HCT116 (cell line): ENCODE results near the gene ZNF385A. TPM values are rescaled to one million over a fixed set of nuclear protein-coding genes. Genes with fewer than 3 reads are reported as not detected.

Source experiments
- ATAC-seq: fragments of 200-7000 bp; cut with Tn5 transposase; 2 replicates; pipeline ENCODE4 v1.9.1; 2020; ENCODE audit warnings: mild to moderate bottlenecking, moderate library complexity
- BruUV-seq: library from RNA; stranded (reverse); fragments of 400-500 nt; replicated peaks from 2 replicates; lab custom pipeline; 2021; lab: Mats Ljungman, UMichigan
- CTCF ChIA-PET: fragments of 300-600 bp; sonication (Branson Sonifier 250); formaldehyde crosslinking; loops from one replicate; lab custom pipeline; 2021; ENCODE audit warnings: antibody characterized with exemption; lab: Charles Lee
- POLR2A ChIA-PET: fragments of 300-600, 350-600 bp; sonication (Branson Sonifier 250); formaldehyde crosslinking; loops from one replicate; lab custom pipeline; 2021; ENCODE audit warnings: antibody characterized with exemption; lab: Charles Lee
- RAD21 ChIA-PET, 2 experiments: fragments of 300-600 bp; sonication (Branson Sonifier 250); formaldehyde crosslinking; loops; one replicate each; lab custom pipeline; 2023; ENCODE audit warnings: low total read pairs in 2 of 2; ENCODE audit not compliant: uncharacterized antibody in 2 of 2, unreplicated experiment in 2 of 2, low non-redundant PET in 1 of 2; lab: Charles Lee
- DNase-seq: peaks from one replicate; pipeline ENCODE4 v3.0.0-alpha.2; 2010; ENCODE audit warnings: low read depth, low spot score
- H2AFZ ChIP-seq: fragments of 200-600 bp; shearing (Covaris generic), sonication (generic); 2 replicates; pipeline ENCODE4 v1.6.1; 2017; ENCODE audit warnings: low read depth, mixed run types, mixed read lengths, antibody characterized with exemption, low read length; ENCODE audit not compliant: poor library complexity, severe bottlenecking
- H3K27ac ChIP-seq: 2 replicates; pipeline ENCODE4 v1.5.1; 2012; ENCODE audit warnings: low read depth, low read length
- H3K27me3 ChIP-seq: fragments of 200-600 bp; sonication (generic); 2 replicates; pipeline ENCODE4 v1.6.1; 2016; ENCODE audit warnings: mixed run types, low read length, mixed read lengths; ENCODE audit not compliant: insufficient read depth
- H3K36me3 ChIP-seq, 2 experiments: fragments of 200-500 bp in 1 of 2; fragments of 200-600 bp in 1 of 2; sonication (Bioruptor generic) in 1 of 2; sonication (generic) in 1 of 2; 2 replicates each; pipeline versions ENCODE4 v1.5.1 to v1.6.1; 2014 to 2016; ENCODE audit warnings: low read length in 2 of 2, inconsistent platforms in 1 of 2, mixed read lengths in 1 of 2, mixed run types in 1 of 2; ENCODE audit not compliant: insufficient read depth in 2 of 2, control insufficient read depth in 1 of 2
- H3K4me1 ChIP-seq, 2 experiments: fragments of 200-600 bp in 1 of 2; sonication (generic) in 1 of 2; 2 replicates each; pipeline versions ENCODE4 v1.5.1 to v1.6.1; 2012 to 2017; ENCODE audit warnings: low read length in 2 of 2, inconsistent platforms in 1 of 2, mild to moderate bottlenecking in 1 of 2, mixed read lengths in 1 of 2, mixed run types in 1 of 2, moderate library complexity in 1 of 2; ENCODE audit not compliant: insufficient read depth in 2 of 2, control insufficient read depth in 1 of 2
- H3K4me2 ChIP-seq: fragments of 200-600 bp; sonication (generic); 2 replicates; pipeline ENCODE4 v1.6.1; 2017; ENCODE audit warnings: mixed run types, low read length, mixed read lengths
- H3K4me3 ChIP-seq, 2 experiments: fragments of 200-600 bp in 1 of 2; sonication (generic) in 1 of 2; replicated peaks in 1 of 2; 2 replicates each; pipeline ENCODE4 v1.5.1; 2011 to 2016; ENCODE audit warnings: low read length in 2 of 2, control low read depth in 1 of 2, low read depth in 1 of 2, mild to moderate bottlenecking in 1 of 2, mixed read lengths in 1 of 2, mixed run types in 1 of 2
- H3K79me2 ChIP-seq: fragments of 200-600 bp; sonication (generic); 2 replicates; pipeline ENCODE4 v1.6.1; 2017; ENCODE audit warnings: mild to moderate bottlenecking, mixed run types, low read length, moderate library complexity, mixed read lengths; ENCODE audit not compliant: insufficient read depth
- H3K9ac ChIP-seq: fragments of 200-600 bp; sonication (generic); 2 replicates; pipeline ENCODE4 v1.6.1; 2016; ENCODE audit warnings: low read length, mixed read lengths
- H3K9me2 ChIP-seq: fragments of 200-600 bp; sonication (generic), shearing (Covaris generic); 2 replicates; pipeline ENCODE4 v1.6.1; 2017; ENCODE audit warnings: mixed run types, mild to moderate bottlenecking, moderate library complexity; ENCODE audit not compliant: insufficient read depth
- H3K9me3 ChIP-seq, 2 experiments: fragments of 200-500 bp in 1 of 2; fragments of 200-600 bp in 1 of 2; sonication (Bioruptor generic) in 1 of 2; sonication (generic) in 1 of 2; 2 replicates each; pipeline ENCODE4 v1.6.1; 2014 to 2017; ENCODE audit warnings: low read length in 2 of 2, mixed read lengths in 2 of 2, inconsistent platforms in 1 of 2, low read depth in 1 of 2, mild to moderate bottlenecking in 1 of 2, mixed run types in 1 of 2, moderate library complexity in 1 of 2; ENCODE audit not compliant: control insufficient read depth in 1 of 2, insufficient read depth in 1 of 2
- H4K20me1 ChIP-seq: fragments of 200-600 bp; sonication (generic), shearing (Covaris generic); 2 replicates; pipeline ENCODE4 v1.6.1; 2017; ENCODE audit warnings: mixed run types, mild to moderate bottlenecking, moderate library complexity; ENCODE audit not compliant: insufficient read depth
- CBX3 ChIP-seq: IDR thresholded peaks from 2 replicates; pipeline ENCODE4 v1.6.1; 2012; ENCODE audit warnings: low read depth
- CTCF ChIP-seq, 3 experiments: fragments of 200-600 bp in 1 of 3; sonication (generic) in 1 of 3; IDR thresholded peaks in 2 of 3; conservative IDR thresholded peaks in 1 of 3; 2 replicates each; pipeline ENCODE4 v1.5.1; 2012 to 2017; ENCODE audit warnings: low read depth in 2 of 3, low read length in 2 of 3, antibody characterized with exemption in 1 of 3, borderline replicate concordance in 1 of 3, control low read depth in 1 of 3, mild to moderate bottlenecking in 1 of 3, mixed read lengths in 1 of 3, mixed run types in 1 of 3, moderate library complexity in 1 of 3; ENCODE audit not compliant: insufficient read depth in 1 of 3
- EZH2 ChIP-seq: fragments of 200-600 bp; sonication (generic); IDR thresholded peaks from 2 replicates; pipeline ENCODE4 v1.6.1; 2017; ENCODE audit warnings: antibody characterized with exemption, mixed run types
- POLR2A ChIP-seq: IDR thresholded peaks from 2 replicates; pipeline ENCODE4 v1.7.0; 2011; ENCODE audit warnings: borderline replicate concordance; ENCODE audit not compliant: insufficient read depth, insufficient read length; ENCODE audit errors: extremely low read depth
- POLR2AphosphoS5 ChIP-seq: IDR thresholded peaks from 2 replicates; pipeline ENCODE4 v1.6.1; 2011; ENCODE audit warnings: mild to moderate bottlenecking, low read depth, low read length, moderate library complexity
- SRF ChIP-seq: IDR thresholded peaks from 2 replicates; pipeline ENCODE4 v1.6.1; 2012; ENCODE audit warnings: low read depth
- YY1 ChIP-seq: IDR thresholded peaks from 2 replicates; pipeline ENCODE4 v1.6.1; 2011; ENCODE audit warnings: low read length, low read depth, moderate library complexity, mild to moderate bottlenecking; ENCODE audit not compliant: insufficient replicate concordance; ENCODE audit errors: extremely low read depth
- intact Hi-C: fragments of 100-400 bp; cut with micrococcal nuclease; formaldehyde crosslinking; loops from 2 replicates; pipeline ENCODE4 v1.10.0; 2022
- total RNA-seq: library from RNA; stranded (reverse); gene quantifications from one replicate; pipeline ENCODE4 v1.2.1, GENCODE V29; 2021; ENCODE audit not compliant: unreplicated experiment

ZNF385A gene
- total RNA-seq, 1 experiment from 2014 or later = 34.7 TPM

GRCh38 chr12:54407183-54407905 is 22.8 kb upstream of the ZNF385A start:
- H3K27ac ChIP-seq = no peak overlapping the region
- H3K36me3 ChIP-seq = peaks cover 31 to 48% of the 10 kb centered on the region in 2 experiments
- H3K9me2 ChIP-seq = no peaks in the 10 kb centered on the region
- ChIA-PET POLR2A (no interaction called here), CTCF (interaction anchor here (1.3 kb wide), 1 partner anchor 8 kb away, joined by 8 read pairs; no protein-coding TSS in a partner anchor), RAD21 (no interaction called here)
- H3K9me3 ChIP-seq = no peaks in the 10 kb centered on the region
- ATAC-seq (no peak), DNase-seq (no peak)
- no peaks in the 10 kb centered on the region for H3K79me2 ChIP-seq
- H4K20me1 ChIP-seq = no peaks in the 10 kb centered on the region
- H3K27me3 ChIP-seq = no peaks in the 10 kb centered on the region
- H3K4me1 ChIP-seq = peaks cover 0 to 10% of the 10 kb centered on the region in 2 experiments; a peak in 2 of 4 replicates
- no peak overlapping the region for H3K4me3 ChIP-seq
- no TSS peak for BruUV-seq
- no peak overlapping the region for H2AFZ ChIP-seq
- H3K9ac ChIP-seq = no peak overlapping the region
- H3K4me2 ChIP-seq = no peak overlapping the region
- TF ChIP-seq CBX3 (no peak), POLR2A (no peak), SRF (no peak), CTCF (IDR thresholded peaks at IDR 0.05 in 2 of 3, conservative IDR thresholded peaks at IDR 0.05 in 1 of 3; ENCODE audit: borderline replicate concordance in 1 of 3, insufficient read depth in 1 of 3, low read depth in 2 of 3, low read length in 2 of 3) (no peak), POLR2AphosphoS5 (no peak), EZH2 (no peak), YY1 (no peak)
- intact Hi-C loops = no loop called here
